GM18909 (cell line): ENCODE measurements around the gene SKI.

Experiments
- ATAC-seq: cut with Tn5 transposase; IDR thresholded peaks from one replicate; pipeline ENCODE4 v1.9.1; 2021; ENCODE audit warnings: mild to moderate bottlenecking; ENCODE audit not compliant: unreplicated experiment, poor library complexity

SKI gene

DNA sequence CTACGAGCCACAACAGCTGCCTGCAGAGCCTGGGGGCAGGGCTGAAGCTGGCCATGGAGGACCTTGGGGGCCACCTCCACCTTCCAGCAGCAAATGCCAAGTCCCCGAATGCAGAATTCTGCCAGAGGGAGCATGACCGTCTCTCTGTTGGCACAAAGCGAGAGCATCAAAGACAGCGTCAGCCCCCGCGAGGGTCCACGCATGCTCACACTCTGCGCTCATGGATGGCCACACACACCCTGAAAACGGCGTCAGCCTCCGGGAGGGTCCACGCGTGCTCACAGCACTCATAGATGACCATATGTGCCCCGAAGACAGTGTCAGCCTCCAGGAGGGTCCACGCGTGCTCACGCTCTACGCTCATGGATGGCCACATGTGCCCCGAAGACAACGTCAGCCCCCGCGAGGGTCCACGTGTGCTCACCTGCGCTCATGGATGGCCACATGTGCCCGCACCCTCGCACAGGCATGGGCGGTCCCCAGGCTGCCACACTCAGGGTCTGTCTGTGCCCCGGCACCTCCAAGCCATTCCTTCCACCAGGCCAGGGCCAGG, 116.7 kb downstream of the SKI start:
- no peak for ATAC-seq

DNA sequence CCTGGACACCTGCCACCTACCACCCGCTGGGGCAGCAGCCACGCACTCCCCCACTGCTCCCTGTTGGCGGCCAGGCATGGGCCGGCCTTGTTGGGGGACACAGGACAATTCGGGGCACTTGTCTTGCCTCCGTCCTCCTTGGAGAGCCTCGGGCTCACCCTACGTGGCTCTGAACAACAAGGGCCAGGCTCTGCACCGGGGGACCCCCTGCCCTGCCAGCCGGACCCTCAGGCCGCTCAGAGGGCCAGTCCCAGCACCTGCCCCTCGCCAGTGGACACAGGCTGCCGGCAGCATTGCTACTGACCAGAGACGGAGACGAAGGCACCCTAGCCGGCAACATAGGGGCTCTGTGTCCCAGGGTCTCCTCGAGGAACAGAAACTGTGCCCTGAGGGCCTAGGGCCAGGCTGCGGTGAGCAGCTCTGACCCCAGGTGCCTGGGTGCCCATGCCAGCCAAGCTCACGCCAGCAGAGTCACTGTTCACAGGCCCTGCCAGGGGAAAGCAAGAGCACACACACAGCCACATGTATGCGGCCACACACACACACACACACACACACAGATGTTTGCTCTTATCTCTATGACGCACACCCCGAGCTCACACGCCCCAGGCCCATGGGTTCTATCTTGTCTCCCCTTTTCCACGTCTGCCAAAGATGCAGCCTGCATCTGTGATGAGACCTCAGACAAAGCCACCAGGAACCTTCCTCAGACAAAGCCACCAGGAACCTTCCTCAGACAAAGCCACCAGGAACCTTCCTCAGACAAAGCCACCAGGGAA, 117.4 kb downstream of the SKI start:
- no peak for ATAC-seq

DNA sequence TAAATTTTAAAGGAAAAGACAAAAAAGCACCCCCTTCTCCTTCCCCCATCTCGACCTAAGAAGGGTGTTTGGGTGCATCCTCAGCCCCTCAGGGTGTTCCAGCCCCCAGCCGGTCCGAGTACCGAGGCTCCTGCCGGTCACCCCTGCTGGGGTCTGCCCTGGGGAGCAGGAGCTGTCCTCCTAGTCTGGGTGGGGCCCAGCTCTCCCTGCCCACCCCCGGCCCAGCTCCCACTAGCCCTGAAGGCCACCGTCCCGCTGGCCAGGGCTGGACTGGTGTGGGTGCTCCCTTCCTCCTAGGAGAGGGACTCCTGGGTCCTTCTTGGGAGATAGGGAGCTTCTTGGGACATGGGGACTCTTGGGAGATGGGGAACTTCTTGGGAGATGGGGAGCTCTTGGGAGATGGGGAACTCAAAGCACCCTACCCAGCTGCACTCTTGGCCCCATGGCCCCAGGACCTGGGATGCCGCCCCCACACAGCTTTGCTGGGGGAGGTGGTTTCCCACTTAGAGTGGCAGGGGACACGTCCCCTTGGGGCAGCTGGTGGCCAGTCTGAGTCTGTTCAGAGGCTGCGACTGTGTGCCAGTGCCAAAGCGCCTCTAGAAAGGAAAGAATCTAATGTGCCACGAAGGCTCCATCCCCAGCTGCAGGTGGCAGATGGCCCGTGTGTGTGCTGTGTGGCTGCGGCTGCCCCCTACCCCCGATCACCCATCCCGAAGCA, 118.7 kb downstream of the SKI start:
- ATAC-seq: no peak

DNA sequence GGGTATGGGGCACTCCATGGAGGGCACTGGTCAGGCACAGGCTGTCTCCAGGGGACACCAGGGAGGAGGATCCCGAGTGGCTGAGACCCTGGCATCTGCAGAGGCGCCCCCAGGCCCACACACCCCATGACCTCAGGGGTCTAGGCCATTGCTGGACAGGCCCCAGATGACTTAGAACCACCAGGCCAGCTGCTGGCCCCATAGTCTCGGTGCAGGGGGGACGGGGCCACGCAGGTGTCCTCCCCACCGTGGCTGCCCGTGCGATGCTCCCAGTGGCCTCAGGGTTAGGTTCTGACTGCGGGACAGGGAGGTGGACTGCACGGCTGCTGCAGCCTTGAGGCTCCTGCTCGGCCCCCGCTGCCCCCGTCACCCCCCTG, 119.3 kb downstream of the SKI start:
- ATAC-seq: no peak

DNA sequence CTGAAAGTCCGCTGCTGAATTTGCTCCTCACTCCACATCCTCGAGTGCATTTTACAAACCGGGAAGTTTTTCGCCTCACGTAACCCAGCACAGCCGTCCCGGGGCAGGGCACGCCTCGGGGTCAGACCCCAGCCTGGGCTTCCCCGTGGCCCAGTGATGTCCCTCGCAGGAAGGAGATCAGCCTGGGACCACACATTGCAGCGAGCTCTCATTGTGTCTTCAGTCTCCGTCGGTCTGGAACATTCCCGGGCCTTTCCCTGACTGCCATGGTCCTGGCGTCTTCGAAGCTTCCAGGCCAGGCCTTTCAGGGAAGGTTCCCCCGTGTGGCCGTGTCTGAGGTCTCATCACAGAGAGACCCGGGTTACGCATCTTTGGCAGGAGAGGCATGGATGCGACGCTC, 119.8 kb downstream of the SKI start:
- no peak for ATAC-seq

DNA sequence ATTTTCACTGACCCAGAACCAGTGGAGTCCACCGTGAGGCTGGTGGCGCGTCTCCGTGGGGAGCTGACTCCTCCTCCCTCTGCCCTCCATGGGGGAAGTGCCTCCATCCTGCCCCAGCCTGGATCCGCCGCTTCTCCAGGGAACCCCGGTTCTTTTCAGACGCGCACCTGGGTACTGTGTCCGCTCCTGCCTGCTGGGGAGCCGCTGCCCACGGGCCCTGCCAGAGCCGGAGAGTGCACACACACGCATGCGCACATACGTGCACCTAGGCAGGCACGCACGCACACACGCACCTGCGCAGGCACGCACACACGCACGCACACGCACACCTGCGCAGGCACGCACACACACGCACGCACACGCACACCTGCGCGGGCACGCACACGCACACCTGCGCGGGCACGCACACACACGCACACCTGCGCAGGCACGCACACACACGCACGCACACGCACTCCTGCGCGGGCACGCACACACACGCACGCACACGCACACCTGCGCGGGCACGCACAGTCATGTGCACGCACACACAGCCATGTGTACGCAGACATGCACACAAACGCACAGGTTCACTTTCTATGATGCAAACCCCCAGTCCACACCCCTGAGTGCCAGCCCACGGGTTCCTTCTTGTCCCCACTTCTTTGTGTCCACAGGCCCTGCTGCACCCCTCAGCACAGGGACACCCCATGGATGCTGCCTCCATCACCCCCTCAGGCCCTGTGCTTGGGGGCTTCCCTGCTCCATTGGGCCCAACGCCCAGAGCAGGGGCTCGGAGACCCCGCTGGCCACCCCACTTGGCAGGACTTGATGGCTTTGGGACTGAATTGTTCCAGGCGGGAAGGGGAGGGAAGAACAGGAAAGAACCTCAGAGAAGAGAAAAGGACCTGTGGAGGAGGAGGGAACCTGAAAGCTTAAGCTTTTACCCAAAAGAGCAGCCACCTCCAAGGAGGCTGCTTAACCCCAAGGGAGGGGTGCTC, 120.5 kb downstream of the SKI start:
- no peak for ATAC-seq

DNA sequence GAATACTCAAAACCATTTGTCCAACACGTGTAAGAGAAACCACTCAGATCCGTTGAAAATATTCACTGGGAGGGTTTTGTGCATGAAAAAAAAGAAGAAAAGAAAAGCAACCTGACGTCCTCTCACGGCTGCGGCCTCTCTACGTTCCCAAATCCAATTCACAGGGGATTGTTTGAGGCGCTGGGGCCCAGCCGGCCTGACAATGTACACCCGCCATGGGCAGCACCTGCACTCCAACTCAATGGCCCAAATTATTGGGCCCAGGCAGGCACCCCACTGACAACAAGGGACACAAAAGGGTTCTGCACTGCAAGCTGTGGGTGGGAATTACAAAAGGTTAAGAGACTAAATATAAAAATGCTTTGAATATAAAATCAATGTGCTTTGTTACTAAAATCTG, 121.7 kb downstream of the SKI start:
- ATAC-seq: no peak

DNA sequence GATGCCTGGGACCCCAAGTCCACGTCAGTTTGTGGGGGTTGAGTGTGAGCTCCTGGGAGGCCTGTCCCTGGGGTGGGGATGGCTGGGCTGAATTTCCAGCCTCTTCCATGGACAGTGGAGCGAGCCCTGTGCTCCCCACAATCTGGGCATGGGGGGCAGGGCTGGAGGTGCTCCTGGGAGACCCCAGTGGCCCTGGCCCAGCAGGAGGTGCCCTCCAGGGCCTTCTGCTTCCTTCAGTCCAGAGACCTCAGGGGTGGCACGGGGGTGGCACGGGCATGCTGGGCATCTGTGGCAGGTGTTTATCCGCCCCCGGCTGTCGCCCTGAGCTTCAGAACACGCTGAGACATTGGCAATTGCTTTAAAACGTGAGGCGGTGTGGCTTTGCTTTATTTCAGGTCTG, 122.4 kb downstream of the SKI start:
- no peak for ATAC-seq

DNA sequence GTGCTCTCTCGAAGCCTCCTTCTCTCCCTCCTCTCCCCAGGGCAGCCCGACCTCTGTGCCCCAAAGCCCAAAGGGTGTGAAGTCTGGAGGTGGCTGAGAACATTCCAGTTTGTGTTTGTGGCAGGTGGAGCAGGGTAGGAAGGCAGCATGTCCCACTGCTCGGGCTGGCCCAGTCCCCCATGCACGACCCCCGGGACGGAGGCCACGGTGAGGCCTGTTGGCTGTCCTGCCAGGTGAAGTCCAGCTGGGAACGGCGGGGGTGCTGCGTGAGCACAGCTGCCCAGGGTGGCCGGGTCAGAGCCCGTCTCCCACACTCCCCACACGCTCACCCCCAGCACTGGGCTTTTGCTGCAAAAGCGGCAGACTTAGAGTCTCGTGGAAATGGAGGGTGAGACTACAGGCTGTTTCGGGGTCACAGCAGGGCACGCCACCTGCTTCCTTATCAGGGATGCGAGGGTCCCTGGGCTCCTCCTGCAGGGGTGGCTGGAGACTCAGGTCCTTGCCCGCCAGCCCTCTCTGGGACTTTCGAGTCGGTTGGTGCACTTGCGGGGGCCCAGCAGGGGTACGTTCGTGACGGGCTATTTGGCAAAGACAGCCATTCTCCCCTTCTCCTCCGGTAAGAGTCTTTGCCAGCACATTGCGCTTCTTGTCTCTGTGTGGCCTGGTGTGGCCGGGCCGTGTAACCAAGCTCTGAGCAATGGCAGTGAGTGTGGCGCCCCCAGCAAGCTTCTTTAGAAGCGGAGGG, 123.0 kb downstream of the SKI start:
- no peak for ATAC-seq

DNA sequence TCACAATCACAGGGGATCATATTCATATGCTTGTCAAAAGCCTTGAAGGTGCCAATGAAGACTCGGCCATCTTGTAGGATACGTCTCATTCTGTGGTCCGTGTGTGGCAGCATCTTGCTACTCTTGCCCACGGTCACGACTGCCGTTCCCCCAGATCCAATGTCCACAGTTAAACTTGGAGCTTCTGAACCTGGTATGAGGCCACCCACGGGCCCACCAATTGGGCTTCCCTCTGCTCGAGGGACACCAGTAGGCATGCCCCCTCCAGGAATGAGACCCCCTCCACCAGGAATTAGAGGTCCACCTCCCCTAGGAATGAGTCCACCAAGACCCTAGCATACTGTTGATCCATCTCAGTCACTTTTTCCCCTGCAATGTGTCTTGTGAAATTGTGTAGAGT, 123.6 kb downstream of the SKI start:
- no peak for ATAC-seq

DNA sequence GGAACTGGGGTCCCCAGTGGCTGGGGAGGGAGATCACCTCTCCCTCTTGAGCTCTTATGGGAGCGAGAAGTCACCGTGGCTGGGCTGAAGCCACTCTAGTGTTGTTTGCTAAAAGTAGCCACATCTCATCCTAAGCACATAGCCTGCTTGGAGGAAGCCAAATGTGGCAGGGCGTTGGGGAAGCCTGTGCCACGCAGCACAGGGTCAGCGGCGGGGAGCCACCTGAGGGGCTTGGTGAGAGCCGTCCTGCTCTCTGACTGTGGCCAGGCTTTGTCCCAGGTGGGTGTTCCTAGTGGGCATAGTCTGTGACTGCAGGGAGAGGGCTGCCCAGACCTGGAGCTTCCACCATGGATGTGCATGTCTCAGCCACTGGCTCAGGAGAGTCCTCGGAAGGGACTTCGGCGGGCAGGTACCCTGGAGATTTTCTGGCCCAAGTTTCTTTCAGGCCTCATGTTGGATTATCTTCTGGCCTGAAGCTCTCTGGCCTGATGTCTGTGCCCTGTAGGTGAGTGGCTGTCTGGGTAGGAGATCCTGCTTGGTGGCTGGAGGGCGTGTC, 124.3 kb downstream of the SKI start:
- no peak for ATAC-seq

DNA sequence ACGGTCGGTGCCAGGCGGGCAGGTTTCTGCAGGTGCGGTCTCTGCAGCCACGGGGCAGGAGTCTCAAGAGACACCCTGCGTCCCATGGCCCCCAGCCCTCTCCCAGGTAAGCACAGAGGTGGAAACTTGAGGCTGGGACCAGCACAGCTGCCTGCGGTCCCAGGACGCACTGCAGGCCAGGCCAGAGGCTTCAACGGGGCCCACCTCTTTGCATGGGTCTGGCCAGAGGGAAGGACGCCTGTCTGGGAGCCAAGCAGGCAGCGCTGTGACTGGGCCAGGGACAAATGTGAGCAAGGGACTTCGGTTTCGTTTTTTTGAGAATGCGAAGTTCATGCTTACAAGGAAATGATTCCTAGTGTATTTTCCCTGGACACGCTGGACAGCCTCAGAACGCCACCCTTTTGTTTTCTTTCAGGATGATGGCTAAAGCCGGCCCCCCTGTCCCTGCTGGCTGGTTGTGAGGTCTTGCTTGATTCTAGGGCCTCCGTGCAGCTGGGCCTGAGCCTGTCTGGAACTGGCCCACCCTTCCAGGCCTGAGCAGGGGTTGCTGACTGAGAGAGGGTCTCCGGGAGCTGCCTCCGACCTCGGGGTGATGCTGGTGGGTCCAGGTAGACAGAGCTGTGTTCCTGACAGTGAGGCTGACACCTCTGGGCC, 124.9 kb downstream of the SKI start:
- ATAC-seq: no peak

DNA sequence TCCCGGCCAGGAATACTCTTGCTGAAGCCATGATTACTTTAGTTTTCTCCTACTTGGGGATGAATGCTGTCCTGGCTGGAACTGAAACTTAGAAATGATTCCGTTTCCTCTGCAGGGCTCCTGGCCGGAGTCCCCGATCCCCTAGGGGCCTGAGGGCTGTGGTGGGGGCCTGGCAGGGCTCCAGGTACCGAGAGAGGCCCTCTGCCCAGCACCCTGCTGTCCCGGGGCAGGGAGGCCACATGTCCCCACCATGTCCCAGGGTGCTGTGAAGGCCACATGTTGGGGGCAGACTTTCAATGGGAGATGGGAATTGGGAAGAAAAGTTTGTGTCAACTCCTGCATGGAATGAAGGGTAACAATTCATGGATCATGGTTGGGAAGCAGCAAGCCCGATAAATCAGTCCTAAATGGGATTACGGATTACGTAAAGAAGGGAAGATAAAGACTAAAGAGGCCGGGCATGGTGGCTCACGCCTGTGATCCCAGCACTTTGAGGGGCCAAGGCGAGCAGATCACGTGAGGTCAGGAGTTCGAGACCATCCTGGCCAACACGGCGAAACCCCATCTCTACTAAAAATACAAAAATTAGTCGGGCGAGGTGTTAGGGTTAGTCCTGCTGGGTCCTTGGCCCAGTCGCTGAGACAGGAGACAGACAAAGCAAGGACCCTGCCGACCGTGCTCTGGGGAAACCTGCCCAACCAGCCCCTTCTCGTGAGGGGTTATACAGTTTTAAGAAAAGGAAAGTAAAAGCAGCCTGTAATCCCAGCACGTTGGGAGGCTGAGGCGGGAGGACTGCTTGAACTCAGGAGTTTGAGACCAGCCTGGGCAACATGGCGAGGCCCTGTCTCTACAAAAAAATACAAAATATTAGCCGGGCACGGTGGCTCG, 125.7 kb downstream of the SKI start:
- ATAC-seq: no peak

DNA sequence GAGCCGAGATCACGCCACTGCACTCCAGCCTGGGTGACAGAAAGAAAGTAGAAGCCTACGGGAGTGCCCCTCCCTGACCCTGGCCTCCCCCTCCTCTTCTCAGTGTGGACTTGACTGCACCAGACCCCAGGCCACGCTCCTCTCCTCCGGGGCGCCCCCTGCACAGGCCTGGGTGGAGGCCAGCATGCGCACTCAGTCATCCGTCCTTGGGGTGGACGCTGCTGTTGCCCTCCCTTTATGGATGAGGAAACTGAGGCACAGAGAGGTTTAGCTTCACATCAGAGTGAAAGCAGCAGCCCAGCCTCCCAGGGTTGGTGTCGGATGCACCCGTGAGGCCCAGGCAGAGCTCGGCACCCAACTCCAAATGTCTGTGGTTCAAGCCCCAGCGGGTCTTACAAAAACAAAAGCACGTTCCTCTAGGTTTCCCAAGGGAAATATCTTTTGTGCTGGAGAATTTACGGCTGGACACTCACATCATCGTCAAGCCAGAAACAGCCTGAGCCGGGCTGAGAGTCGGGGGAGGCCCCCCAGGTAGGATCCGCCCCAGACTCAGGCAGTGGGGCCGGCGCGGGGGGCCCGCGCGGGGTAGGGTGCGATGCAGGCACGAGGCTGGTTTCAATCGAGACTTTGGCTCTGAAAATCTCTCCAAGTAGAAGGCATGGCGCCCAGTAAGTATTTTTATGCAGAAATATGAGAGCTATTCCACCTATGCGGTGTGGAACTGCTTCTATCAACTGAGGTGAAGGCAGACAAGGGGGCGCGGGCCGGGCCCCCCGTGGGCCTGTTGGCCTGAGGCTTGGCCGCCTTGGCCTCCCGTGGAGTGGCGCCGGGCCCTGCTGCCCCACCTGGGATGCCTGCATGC, 126.6 kb downstream of the SKI start:
- no peak for ATAC-seq

DNA sequence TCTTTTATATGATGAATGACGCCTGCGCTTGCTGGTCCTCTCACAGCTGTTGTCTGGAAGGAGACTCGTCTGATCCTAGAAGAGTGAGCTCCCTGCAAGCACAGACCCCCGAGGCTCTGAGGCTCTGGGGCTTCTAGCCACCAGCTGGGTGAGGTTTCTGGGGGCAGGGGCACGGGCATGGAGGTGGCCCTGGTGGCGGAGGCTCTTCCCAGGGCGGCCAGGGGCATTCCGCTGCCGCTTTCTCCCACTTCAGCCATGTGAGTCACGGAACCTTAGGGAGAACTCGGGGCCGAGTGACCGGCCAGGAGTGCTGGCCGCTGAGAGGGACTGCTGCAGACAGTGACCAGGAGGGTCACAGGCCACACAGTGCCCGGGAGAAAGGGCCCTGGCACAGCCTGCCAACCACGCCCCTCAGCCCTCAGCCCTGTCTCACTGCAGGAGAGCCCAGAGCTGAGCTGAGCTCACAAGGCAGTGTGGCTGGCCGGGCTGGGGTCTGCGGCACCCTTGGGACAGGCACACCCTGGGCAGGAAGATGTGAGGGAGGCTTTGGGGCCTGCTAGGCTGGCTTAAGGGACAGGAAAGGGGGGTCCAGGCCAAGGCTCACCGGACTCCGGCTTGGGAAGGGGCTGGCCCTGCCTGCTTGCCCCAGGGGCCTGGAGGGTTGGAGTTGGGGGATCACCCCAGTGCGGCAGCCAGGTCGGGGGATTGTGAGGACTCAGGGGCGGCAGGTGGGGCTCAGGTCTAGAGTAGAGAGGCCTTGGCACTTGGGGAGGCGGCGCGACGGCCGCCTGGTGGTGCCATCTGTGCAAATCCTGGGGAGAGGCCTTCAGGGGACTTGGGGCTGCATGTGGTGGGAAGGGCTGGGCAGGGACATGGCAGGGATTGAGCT, 127.5 kb downstream of the SKI start:
- no peak for ATAC-seq

DNA sequence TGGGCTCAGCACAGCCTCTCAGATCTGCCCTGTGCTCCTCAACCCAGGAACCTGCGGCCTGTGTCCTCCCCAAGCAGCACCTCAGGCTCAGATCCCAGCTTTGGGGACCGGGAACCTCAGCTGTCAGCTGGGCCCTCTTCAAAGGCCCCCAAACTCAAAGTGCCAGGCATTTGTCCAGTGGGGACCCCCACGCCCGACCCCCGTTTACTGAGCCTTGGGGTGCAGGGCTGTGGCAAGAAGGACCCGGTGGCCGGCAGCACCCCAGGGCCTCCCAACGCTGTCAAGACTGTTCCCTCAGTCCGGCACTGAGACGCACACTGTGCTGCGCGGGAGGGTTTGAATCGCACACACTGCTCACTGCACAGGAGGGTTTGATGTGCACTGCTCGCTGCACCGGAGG, 128.3 kb downstream of the SKI start:
- no peak for ATAC-seq
